Ureter (tissue), 1 donor: ENCODE measurements around the gene SRSF7. TPM values are rescaled to one million over a fixed set of nuclear protein-coding genes. Genes with fewer than 3 reads are reported as not detected.
"Not testable (repeated sequence)": the region's sequence is repeated elsewhere in the genome, so short reads cannot be mapped to it uniquely, and the experiment has no call there.

ENCODE experiments used
- DNase-seq: peaks from one replicate; pipeline ENCODE4 v3.0.0-alpha.2; 2020; ENCODE audit warnings: low spot score
- total RNA-seq: library from RNA; stranded (reverse); gene quantifications from one replicate; pipeline ENCODE4 v1.2.4, GENCODE V29; 2023
- donor health status: DM: yes; HTN: yes; CAD: no.

Gene SRSF7
- total RNA-seq, 1 donor from 2014 or later = 162 TPM

- DNase-seq = no peak
Observed at GRCh38 chr2:38731684-38732221, 19.4 kb downstream of the SRSF7 start.

GRCh38 chr2:38731090-38731489 lies 20.1 kb downstream of the SRSF7 start:
- DNase-seq = no peak

- no peak for DNase-seq
Observed at GRCh38 chr2:38728694-38729093, 22.5 kb downstream of the SRSF7 start.

- DNase-seq = no peak
Observed at GRCh38 chr2:38727661-38728060, 23.5 kb downstream of the SRSF7 start.

GRCh38 chr2:38723173-38723572 lies 28.0 kb downstream of the SRSF7 start:
- DNase-seq = no peak

- no peak for DNase-seq
Observed at GRCh38 chr2:38722271-38723061, 28.7 kb downstream of the SRSF7 start.

- DNase-seq = peak; percentile 81
Observed at GRCh38 chr2:38720613-38721241, 30.4 kb downstream of the SRSF7 start.

GRCh38 chr2:38719706-38720105 lies 31.5 kb downstream of the SRSF7 start:
- no peak for DNase-seq

- DNase-seq = no peak
Observed at GRCh38 chr2:38718601-38719000, 32.6 kb downstream of the SRSF7 start.

- no peak for DNase-seq
Observed at GRCh38 chr2:38716185-38716584, 35.0 kb downstream of the SRSF7 start.

- DNase-seq = not testable (repeated sequence)
Observed at GRCh38 chr2:38714941-38715340, 36.2 kb downstream of the SRSF7 start.

GRCh38 chr2:38713338-38713737 lies 37.8 kb downstream of the SRSF7 start:
- DNase-seq = no peak

- no peak for DNase-seq
Observed at GRCh38 chr2:38712871-38713270, 38.3 kb downstream of the SRSF7 start.

- DNase-seq = no peak
Observed at GRCh38 chr2:38712413-38712812, 38.7 kb downstream of the SRSF7 start.

- DNase-seq = no peak
Observed at GRCh38 chr2:38711558-38711957, 39.6 kb downstream of the SRSF7 start.

- no peak for DNase-seq
Observed at GRCh38 chr2:38709567-38710194, 41.5 kb downstream of the SRSF7 start.

- no peak for DNase-seq
Observed at GRCh38 chr2:38708900-38709566, 42.1 kb downstream of the SRSF7 start.

- not testable (repeated sequence) for DNase-seq
Observed at GRCh38 chr2:38708491-38708890, 42.7 kb downstream of the SRSF7 start.

GRCh38 chr2:38706846-38707345 lies 44.3 kb downstream of the SRSF7 start:
- no peak for DNase-seq

- no peak for DNase-seq
Observed at GRCh38 chr2:38704664-38705063, 46.5 kb downstream of the SRSF7 start.

GRCh38 chr2:38703336-38703735 lies 47.8 kb downstream of the SRSF7 start:
- not testable (repeated sequence) for DNase-seq

GRCh38 chr2:38702413-38702812 lies 48.7 kb downstream of the SRSF7 start:
- no peak for DNase-seq
